Measurements from ENCODE around the gene SDHAF3.
"Not testable (repeated sequence)": the region's sequence is repeated elsewhere in the genome, so short reads cannot be mapped to it uniquely, and the experiment has no call there.

The SDHAF3 gene
- 4.8 to 13.8 (median 10.0) reads per million in 9 experiments for total RNA-seq

DNA sequence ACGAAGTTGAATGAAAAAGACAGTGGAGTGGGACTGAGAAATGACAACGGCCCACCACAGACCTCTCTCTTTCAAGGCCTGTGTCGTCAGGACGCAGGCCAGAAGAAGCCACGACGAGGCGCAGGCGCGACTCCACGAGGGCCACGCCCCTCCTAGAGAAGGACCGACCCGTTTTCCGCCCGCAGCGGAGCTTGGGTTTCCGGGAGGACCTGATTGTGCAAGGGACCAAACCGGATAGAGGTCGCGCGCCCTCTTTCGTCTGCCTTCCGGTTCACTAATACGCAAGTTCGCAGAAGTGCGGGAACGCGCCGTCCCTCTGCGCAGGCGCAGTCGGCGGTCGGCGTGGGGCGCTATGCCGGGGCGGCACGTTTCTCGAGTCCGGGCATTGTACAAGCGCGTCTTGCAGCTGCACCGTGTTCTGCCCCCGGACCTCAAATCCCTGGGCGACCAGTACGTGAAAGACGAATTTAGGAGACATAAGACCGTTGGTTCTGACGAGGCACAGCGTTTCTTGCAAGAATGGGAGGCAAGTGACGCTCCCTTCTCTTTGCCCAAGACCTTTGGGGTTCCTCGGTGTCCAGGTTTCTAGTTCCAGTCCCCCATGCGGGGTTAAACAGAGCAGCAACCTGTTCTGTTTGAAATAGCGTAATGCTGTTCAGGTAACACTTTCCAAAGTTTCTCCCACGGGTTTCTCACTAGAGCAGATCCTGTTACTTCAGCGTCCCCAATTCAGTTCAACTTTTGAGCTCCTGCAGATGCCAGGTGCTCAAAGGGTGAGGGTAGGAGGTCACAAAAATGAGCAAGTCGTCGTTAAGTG, at the start of gene SDHAF3:
Gene SDHAF3, plus strand, starts transcription at position 327 of the 817 bp plus-strand sequence. Its CDS starts 26 bp downstream, at position 353.
- Mint-ChIP-seq H3K9me3 (peaks cover 0 to 2% of the 10 kb centered on the region in 2 donors), H3K27me3 (no peaks in the 10 kb centered on the region), H3K4me3 (peak within 1 kb of the TSS; percentile 89 to 91), H3K27ac (peak within 1 kb of the TSS; percentile 90 to 91), H3K36me3 (ENCODE audit: insufficient read depth) (peaks cover 11% of the 10 kb centered on the region), H3K4me1 (ENCODE audit: low read depth in 2 of 2) (peaks cover 23 to 32% of the 10 kb centered on the region in 2 donors)
- ATAC-seq (replicated peaks), result peak; percentile 92
- peak; percentile 97 to 98 (median 98) for DNase-seq

DNA sequence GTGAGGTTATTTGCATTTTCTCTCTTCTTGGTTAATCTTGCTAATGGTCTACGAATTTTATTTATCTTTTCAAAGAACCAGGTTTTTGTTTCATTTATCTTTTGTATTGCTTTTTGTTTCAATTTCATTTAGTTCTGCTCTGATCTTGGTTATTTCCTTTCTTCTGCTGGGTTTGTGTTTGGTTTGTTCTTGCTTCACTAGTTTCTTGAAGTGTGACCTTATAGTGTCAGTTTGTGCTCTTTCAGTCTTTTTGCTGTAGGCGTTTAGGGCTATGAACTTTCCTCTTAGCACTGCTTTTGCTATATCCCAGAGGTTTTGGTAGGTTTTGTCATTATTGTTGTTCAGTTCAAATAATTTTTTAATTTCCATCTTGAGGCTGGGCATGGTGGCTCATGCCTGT, 45.5 kb upstream of the SDHAF3 start:
- not testable (repeated sequence) for DNase-seq; H3K9me3 Mint-ChIP-seq; H3K36me3 Mint-ChIP-seq (ENCODE audit: insufficient read depth); ATAC-seq (replicated peaks); H3K27ac Mint-ChIP-seq; H3K4me3 Mint-ChIP-seq; H3K4me1 Mint-ChIP-seq (ENCODE audit: low read depth in 2 of 2)
- H3K27me3 Mint-ChIP-seq, result peaks cover 51 to 66% of the 10 kb centered on the region in 2 donors

DNA sequence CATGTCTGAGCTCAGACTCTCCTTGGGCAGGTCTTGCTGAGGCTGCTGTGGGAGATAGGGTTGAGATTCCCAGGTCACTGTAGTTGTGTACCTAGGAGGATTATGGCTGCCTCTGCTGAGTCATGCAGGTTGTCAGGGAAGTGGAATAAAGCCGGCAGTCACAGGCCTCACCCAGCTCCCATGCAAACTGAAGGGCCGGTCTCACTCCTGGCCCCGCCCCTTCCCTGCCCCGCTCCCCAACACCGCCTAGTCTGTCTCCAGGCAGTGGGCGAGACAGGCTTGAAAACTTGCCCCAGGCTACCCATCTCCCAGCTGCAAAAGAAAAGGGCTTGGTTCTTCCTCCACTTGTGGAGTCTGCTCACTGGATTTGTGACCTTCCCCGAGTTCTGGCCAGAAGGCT, 41.6 kb upstream of the SDHAF3 start:
- no peaks in the 10 kb centered on the region for H3K9me3 Mint-ChIP-seq
- no peak for ATAC-seq (replicated peaks)
- no peaks in the 10 kb centered on the region for H3K36me3 Mint-ChIP-seq (ENCODE audit: insufficient read depth)
- H3K27ac Mint-ChIP-seq, result no peak overlapping the region
- DNase-seq, result no peak
- peaks cover 0 to 3% of the 10 kb centered on the region in 2 donors for H3K4me1 Mint-ChIP-seq (ENCODE audit: low read depth in 2 of 2)
- peaks cover 63 to 77% of the 10 kb centered on the region in 2 donors for H3K27me3 Mint-ChIP-seq
- H3K4me3 Mint-ChIP-seq, result no peak overlapping the region

DNA sequence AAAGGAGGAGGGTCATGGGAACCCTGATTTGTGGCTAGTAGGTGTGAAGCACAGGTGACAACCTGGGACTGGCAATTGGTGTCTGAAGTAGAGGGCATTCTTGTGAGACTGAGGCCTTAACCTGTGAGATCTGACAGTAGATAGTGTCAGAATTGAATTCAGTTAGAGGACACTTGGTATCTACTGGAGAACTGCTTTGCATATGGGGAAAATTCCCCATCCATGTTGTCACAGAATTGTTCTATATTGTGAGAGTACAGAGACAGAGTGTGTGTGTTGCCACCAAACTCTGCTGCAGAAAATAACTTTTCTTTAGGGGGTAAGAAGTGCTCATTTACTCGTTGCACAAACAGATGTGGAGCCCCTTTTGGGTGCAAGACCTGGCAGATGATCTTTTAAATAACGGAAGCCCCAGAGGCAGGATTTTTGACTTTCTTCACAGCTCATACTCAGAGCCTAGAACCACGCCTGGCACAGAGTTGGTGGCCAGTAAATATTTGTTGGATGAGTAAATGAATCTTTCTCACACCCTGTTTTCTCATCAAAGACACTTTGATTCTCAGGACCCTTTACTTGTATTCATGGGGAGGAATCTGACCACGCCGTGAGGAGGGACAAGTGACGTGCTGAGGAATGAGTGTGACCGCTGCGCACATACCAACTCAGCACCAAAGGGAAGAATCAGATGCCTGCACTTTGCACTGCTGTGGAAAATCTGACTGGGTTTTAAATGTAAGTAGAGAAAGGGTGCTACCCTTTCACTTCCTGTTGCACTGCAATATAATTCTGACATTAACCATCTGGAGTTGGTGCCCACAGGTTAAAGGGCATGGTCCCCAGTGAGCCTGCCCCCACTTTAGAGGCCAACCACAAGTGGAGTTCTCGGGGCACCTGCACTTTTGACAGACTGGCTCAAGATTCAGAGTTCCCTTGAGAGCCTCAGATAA, 39.2 kb upstream of the SDHAF3 start:
- Mint-ChIP-seq H3K9me3 (no peaks in the 10 kb centered on the region), H3K4me3 (no peak overlapping the region), H3K4me1 (ENCODE audit: low read depth in 2 of 2) (no peaks in the 10 kb centered on the region), H3K36me3 (ENCODE audit: insufficient read depth) (no peaks in the 10 kb centered on the region), H3K27me3 (peaks cover 54 to 72% of the 10 kb centered on the region in 2 donors), H3K27ac (peak overlapping the region in 1 of 2 donors; percentile 29)
- DNase-seq (no peak), ATAC-seq (replicated peaks) (no peak)

DNA sequence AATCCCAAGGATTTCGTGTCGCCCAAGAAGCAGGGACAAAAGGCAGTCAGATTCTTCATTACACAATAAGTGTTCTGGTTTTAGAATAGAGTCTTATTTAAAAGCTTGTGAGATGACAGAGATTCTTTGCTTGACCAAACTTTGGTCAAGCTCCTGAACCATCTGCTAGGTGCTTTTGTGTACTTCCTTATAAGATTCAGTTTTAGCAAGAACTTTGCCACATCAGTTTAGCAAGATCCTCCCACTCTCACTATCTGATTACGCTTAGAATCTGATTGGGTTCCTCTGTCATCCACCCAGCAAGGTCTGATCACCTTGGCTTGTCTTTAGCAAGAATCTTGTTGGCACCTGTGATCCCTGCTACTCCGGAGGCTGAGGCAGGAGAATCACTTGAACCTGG, 38.2 kb upstream of the SDHAF3 start:
- Mint-ChIP-seq H3K9me3 (no peaks in the 10 kb centered on the region), H3K27me3 (peaks cover 44 to 62% of the 10 kb centered on the region in 2 donors), H3K4me1 (ENCODE audit: low read depth in 2 of 2) (no peaks in the 10 kb centered on the region), H3K27ac (no peak overlapping the region), H3K4me3 (no peak overlapping the region), H3K36me3 (ENCODE audit: insufficient read depth) (no peaks in the 10 kb centered on the region)
- DNase-seq (no peak), ATAC-seq (replicated peaks) (no peak)

DNA sequence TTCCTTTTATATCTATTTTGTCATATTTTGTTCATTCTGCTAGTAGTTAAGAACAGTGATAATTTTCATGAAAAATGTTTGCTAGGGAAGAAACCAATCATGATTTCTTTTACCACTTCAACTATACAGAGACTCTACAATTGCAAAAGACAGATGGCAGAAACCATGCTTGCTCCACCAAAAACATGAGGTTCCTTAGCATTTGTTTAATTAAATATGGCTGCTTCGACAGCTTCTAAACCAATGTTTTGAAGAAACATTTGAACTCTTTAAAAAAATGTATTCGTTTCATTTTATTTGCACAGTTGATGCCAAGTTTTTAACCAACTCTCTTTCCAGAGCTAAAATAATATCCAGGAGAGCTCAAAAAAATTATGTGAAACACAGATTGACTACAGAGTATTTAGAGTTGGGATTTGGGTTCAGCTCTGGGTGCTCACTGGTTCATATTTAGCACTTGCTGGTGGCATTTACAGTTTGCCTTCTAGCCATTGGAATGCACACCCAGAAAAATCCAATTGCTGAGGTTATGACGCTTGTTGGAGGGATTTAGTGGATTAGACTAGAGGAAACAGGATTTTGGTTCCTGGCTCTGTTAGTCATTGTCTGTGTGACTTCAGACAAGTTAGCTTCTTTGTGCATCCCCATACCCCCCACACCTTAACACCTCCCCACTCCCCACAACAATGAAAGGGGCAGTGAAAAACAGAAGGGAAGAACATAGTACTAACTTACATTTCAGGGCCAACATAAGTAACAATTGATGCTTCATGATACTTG, 35.8 kb upstream of the SDHAF3 start:
- Mint-ChIP-seq H3K4me1 (ENCODE audit: low read depth in 2 of 2) (no peaks in the 10 kb centered on the region), H3K4me3 (no peak overlapping the region), H3K27me3 (peaks cover 19 to 61% of the 10 kb centered on the region in 2 donors)

DNA sequence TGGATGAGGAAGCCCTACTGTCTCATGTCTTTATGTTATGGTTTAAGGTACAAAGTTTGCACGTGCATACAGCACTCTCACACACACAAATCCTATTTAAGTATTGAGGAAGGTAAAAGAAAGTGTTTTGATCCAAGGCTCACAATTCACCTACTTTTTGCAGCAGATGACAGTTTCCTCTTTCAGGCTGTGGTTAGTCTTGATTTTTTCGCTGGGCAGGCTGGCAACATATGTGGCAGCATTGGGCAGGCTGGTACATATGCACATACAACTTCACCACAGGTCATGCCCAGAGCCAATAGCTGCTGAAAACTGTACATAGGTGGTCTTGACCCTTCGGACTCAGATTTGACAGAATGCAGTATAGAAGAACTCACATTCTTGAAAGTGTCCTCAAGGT, 29.1 kb upstream of the SDHAF3 start:
- peaks cover 41 to 77% of the 10 kb centered on the region in 2 donors for H3K27me3 Mint-ChIP-seq
- no peak overlapping the region for H3K27ac Mint-ChIP-seq
- no peaks in the 10 kb centered on the region for H3K4me1 Mint-ChIP-seq (ENCODE audit: low read depth in 2 of 2)
- H3K36me3 Mint-ChIP-seq (ENCODE audit: insufficient read depth), result no peaks in the 10 kb centered on the region
- DNase-seq, result no peak
- ATAC-seq (replicated peaks), result no peak
- no peak overlapping the region for H3K4me3 Mint-ChIP-seq
- H3K9me3 Mint-ChIP-seq, result no peaks in the 10 kb centered on the region

More for the DNA sequence above, 35.8 kb upstream of the SDHAF3 start:
- DNase-seq, result no peak
- Mint-ChIP-seq H3K27ac (no peak overlapping the region), H3K9me3 (no peaks in the 10 kb centered on the region), H3K36me3 (ENCODE audit: insufficient read depth) (no peaks in the 10 kb centered on the region)
- ATAC-seq (replicated peaks), result no peak

DNA sequence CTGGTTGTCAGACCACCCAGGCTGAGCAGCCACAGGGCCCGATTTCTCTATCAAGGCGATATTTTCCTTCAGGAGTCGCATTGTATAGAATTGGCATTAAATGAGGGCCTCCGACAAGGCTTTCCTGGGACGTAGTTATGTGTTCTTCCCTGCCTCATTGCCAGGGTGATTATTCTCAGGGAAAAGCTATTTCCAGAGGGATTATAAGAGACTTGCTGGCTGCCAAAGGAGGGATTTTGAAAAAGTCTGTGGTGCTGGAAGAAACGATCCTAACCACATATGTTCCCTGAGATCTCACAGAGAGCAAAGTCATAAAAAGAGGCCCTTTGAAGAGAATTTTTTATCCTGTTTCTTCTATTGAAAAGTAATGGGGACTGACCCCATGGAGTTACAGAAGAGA, 27.7 kb upstream of the SDHAF3 start:
- H3K4me1 Mint-ChIP-seq (ENCODE audit: low read depth in 2 of 2), result no peaks in the 10 kb centered on the region
- peaks cover 48 to 73% of the 10 kb centered on the region in 2 donors for H3K27me3 Mint-ChIP-seq
- no peak overlapping the region for H3K4me3 Mint-ChIP-seq
- no peaks in the 10 kb centered on the region for H3K9me3 Mint-ChIP-seq
- H3K36me3 Mint-ChIP-seq (ENCODE audit: insufficient read depth), result no peaks in the 10 kb centered on the region
- no peak overlapping the region for H3K27ac Mint-ChIP-seq
- DNase-seq (no peak), ATAC-seq (replicated peaks) (no peak)

DNA sequence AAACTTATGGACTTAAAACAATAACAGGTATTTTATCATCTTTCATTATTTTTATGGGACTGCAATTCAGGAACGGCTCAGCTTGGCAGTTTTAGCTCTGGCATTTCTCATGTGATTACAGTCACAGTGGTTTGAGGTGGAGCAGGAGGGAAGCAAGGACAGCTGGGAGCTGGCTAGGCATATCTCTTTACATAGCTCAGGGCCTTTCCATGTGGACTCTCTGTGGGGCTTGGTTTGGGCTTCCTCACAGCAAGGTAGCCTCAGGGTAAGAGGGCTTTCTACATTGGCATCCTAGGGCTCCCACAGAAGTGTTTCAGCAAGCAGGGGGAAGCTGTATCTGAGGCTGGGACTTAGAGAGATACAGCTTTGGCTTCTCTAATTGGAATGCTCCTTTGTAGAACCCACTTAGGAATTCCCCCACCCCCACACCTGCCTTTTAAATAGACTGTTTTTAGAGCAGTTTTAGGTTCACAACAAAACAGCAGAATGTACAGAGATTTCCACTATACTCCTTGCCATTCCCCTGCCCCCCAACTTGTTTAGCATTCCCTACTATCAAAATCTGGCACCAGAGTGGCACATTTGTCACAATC, 26.6 kb upstream of the SDHAF3 start:
- Mint-ChIP-seq H3K27ac (no peak overlapping the region), H3K9me3 (no peaks in the 10 kb centered on the region), H3K36me3 (ENCODE audit: insufficient read depth) (no peaks in the 10 kb centered on the region), H3K4me3 (no peak overlapping the region), H3K27me3 (peaks cover 49 to 62% of the 10 kb centered on the region in 2 donors), H3K4me1 (ENCODE audit: low read depth in 2 of 2) (no peaks in the 10 kb centered on the region)
- ATAC-seq (replicated peaks) (no peak), DNase-seq (no peak)

DNA sequence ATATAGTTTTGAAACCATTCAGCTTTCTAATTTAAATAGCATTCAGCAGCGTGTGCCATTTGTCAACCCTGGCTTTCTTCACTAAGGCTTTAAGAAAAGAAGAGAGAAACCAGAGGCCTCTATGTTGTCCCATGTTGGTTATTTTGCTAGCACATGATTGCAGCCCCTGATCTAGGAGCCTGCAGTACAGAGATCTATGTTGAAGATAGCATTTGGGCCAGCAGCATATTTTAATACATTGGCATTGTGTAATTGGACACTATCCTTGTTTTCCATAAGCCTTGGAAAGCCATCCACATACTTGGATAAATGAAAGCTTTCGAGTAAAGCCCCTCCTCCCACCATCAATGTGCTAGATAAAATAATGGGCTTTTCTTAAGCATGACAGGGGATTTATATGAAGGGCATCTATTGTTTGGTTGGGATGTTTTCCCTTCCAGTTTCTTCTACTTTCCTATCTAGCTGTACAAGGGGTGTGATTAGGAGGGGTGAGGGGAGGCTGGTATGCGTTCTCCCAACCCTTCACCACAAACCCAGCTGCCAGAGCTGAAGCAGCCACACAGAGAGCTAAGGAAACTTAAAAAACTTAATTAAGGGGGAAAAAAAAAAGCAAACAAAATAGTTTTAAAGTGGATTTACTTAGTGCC, 23.1 kb upstream of the SDHAF3 start:
- no peak overlapping the region for H3K27ac Mint-ChIP-seq
- no peaks in the 10 kb centered on the region for H3K36me3 Mint-ChIP-seq (ENCODE audit: insufficient read depth)
- H3K27me3 Mint-ChIP-seq, result peaks cover 44 to 49% of the 10 kb centered on the region in 2 donors
- H3K4me1 Mint-ChIP-seq (ENCODE audit: low read depth in 2 of 2), result no peaks in the 10 kb centered on the region
- no peak overlapping the region for H3K4me3 Mint-ChIP-seq
- no peak for DNase-seq
- no peak for ATAC-seq (replicated peaks)
- no peaks in the 10 kb centered on the region for H3K9me3 Mint-ChIP-seq

DNA sequence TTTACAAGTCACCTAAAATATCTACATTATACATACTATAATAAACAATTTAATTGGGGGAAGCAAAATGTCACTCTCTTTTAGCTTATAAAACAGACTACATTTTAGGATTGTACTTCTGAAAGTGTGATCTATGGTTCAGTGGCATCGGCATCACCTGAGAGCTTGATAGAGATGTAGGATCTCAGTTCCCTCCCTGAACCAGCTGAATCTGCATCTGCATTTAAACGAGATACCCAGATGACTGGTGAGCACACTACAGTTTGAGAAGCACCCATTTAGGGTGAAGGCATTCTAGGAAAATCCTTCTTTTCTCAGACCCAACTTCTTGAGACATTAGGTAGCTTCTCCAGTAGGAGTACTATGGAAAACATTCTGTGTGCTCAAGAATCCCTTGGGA, 21.5 kb upstream of the SDHAF3 start:
- no peak for ATAC-seq (replicated peaks)
- Mint-ChIP-seq H3K9me3 (no peaks in the 10 kb centered on the region), H3K27me3 (peaks cover 42 to 44% of the 10 kb centered on the region in 2 donors), H3K27ac (no peak overlapping the region), H3K4me3 (no peak overlapping the region), H3K4me1 (ENCODE audit: low read depth in 2 of 2) (no peaks in the 10 kb centered on the region), H3K36me3 (ENCODE audit: insufficient read depth) (no peaks in the 10 kb centered on the region)
- no peak for DNase-seq

DNA sequence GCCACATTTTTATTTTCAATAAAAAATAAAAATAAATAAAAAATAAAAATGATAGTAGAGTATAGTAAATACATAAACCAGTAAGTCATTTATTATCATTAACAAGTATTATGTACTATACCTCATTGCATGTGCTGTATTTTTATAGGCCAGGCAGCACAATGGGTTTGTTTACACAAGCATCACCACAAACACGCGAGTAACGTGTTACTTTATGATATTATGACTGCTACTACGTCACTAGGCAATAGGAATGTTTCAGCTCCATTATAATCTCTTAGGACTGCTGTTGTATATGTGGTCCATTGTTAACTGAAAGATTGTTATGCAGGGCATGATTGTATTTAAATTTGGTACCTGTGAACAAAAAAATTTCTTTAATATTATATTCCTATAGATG, 20.8 kb upstream of the SDHAF3 start:
- H3K27ac Mint-ChIP-seq, result no peak overlapping the region
- no peak overlapping the region for H3K4me3 Mint-ChIP-seq
- ATAC-seq (replicated peaks), result no peak
- no peaks in the 10 kb centered on the region for H3K36me3 Mint-ChIP-seq (ENCODE audit: insufficient read depth)
- H3K4me1 Mint-ChIP-seq (ENCODE audit: low read depth in 2 of 2), result no peaks in the 10 kb centered on the region
- no peak for DNase-seq
- H3K9me3 Mint-ChIP-seq, result no peaks in the 10 kb centered on the region
- peaks cover 36 to 44% of the 10 kb centered on the region in 2 donors for H3K27me3 Mint-ChIP-seq
